ENCODE results near the gene CAPN9. TPM values are rescaled to one million over a fixed set of nuclear protein-coding genes. Genes with fewer than 3 reads are reported as not detected.
"Not testable (repeated sequence)": the region's sequence is repeated elsewhere in the genome, so short reads cannot be mapped to it uniquely, and the experiment has no call there.

CAPN9 gene
- 0.32 TPM for total RNA-seq
- long read RNA-seq, partial matches to known transcripts, result 0 of 1 reads
- long read RNA-seq, other reads (novel, unspliced or antisense), result 1 of 1 reads

- DNase-seq (no peak), ATAC-seq (no peak)
- intact Hi-C loops (cut with micrococcal nuclease), result no loop called here
These were observed at the start of gene CAPN9 for GRCh38 chr1:230747127-230747730. CAPN9 (plus strand) TSS chr1:230747388; CDS start chr1:230747497, 109 bp downstream.

GRCh38 chr1:230698130-230698529 is 49.1 kb upstream of the CAPN9 start:
- ATAC-seq (no peak), DNase-seq (no peak)
- intact Hi-C loops (cut with micrococcal nuclease), result no loop called here

GRCh38 chr1:230698964-230699363 is 48.2 kb upstream of the CAPN9 start:
- DNase-seq; ATAC-seq; intact Hi-C loops (cut with micrococcal nuclease): not testable (repeated sequence)

- DNase-seq (no peak), ATAC-seq (no peak)
- intact Hi-C loops (cut with micrococcal nuclease), result no loop called here
These were observed 47.5 kb upstream of the CAPN9 start for GRCh38 chr1:230699716-230700115.

- intact Hi-C loops (cut with micrococcal nuclease), result no loop called here
- DNase-seq (no peak), ATAC-seq (no peak)
These were observed 47.1 kb upstream of the CAPN9 start for GRCh38 chr1:230700132-230700531.

- intact Hi-C loops (cut with micrococcal nuclease), result no loop called here
- DNase-seq (no peak), ATAC-seq (no peak)
These were observed 45.8 kb upstream of the CAPN9 start for GRCh38 chr1:230701434-230701833.

GRCh38 chr1:230701895-230702768 is 45.1 kb upstream of the CAPN9 start:
- intact Hi-C loops (cut with micrococcal nuclease), result no loop called here
- no peak for DNase-seq
- ATAC-seq, result no peak

- intact Hi-C loops (cut with micrococcal nuclease), result no loop called here
- ATAC-seq (no peak), DNase-seq (no peak)
These were observed 44.1 kb upstream of the CAPN9 start for GRCh38 chr1:230702934-230703678.

GRCh38 chr1:230703679-230704385 is 43.4 kb upstream of the CAPN9 start:
- intact Hi-C loops (cut with micrococcal nuclease), result no loop called here
- DNase-seq (no peak), ATAC-seq (no peak)

GRCh38 chr1:230704830-230705229 is 42.4 kb upstream of the CAPN9 start:
- no peak for ATAC-seq
- no peak for DNase-seq
- intact Hi-C loops (cut with micrococcal nuclease), result no loop called here

- intact Hi-C loops (cut with micrococcal nuclease), result no loop called here
- ATAC-seq (no peak), DNase-seq (no peak)
These were observed 41.7 kb upstream of the CAPN9 start for GRCh38 chr1:230705289-230706019.

- no peak for ATAC-seq
- DNase-seq, result no peak
- intact Hi-C loops (cut with micrococcal nuclease), result no loop called here
These were observed 41.0 kb upstream of the CAPN9 start for GRCh38 chr1:230706020-230706699.

- DNase-seq (no peak), ATAC-seq (no peak)
- intact Hi-C loops (cut with micrococcal nuclease), result no loop called here
These were observed 40.1 kb upstream of the CAPN9 start for GRCh38 chr1:230706887-230707731.

GRCh38 chr1:230707732-230708630 is 39.2 kb upstream of the CAPN9 start:
- intact Hi-C loops (cut with micrococcal nuclease), result no loop called here
- ATAC-seq (no peak), DNase-seq (no peak)

GRCh38 chr1:230708631-230709580 is 38.3 kb upstream of the CAPN9 start:
- peak; percentile 62 for ATAC-seq
- intact Hi-C loops (cut with micrococcal nuclease), result no loop called here
- no peak for DNase-seq
